B cell (primary cell): ENCODE measurements around the gene ACER1. TPM values are rescaled to one million over a fixed set of nuclear protein-coding genes. Genes with fewer than 3 reads are reported as not detected.

Experiments
- ATAC-seq: fragments of 200-7000 bp; cut with Tn5 transposase; one replicate; pipeline ENCODE4 v1.10.0; 2021; ENCODE audit warnings: low read depth, mild to moderate bottlenecking, moderate number of reproducible peaks, moderate library complexity
- CTCF ChIA-PET: fragments of 350-600 bp; sonication (Branson Sonifier 250); formaldehyde crosslinking; loops from one replicate; lab custom pipeline; 2021; ENCODE audit warnings: antibody characterized with exemption, inconsistent platforms; lab: Charles Lee
- POLR2A ChIA-PET: fragments of 350-600 bp; sonication (Branson Sonifier 250); formaldehyde crosslinking; loops from one replicate; lab custom pipeline; 2021; ENCODE audit warnings: antibody characterized with exemption; lab: Charles Lee
- DNase-seq: peaks from one replicate; pipeline ENCODE4 v3.0.0; 2013
- H2AFZ ChIP-seq: 2 replicates; pipeline ENCODE4 v1.6.1; 2012; ENCODE audit warnings: mild to moderate bottlenecking, low read depth, low read length; ENCODE audit not compliant: insufficient read depth, poor library complexity, severe bottlenecking
- H3K27ac ChIP-seq, 2 donors: 1 replicate in 1 of 2; 2 replicates in 1 of 2; pipeline ENCODE4 v1.5.1; 2012 to 2013; ENCODE audit warnings: low read length in 2 of 2, mild to moderate bottlenecking in 2 of 2, moderate library complexity in 1 of 2
- H3K27me3 ChIP-seq, 4 experiments: fragments of 200-600 bp in 1 of 4; sonication (generic) in 1 of 4; replicated peaks in 1 of 4; 1 replicate in 2 of 4; 2 replicates in 2 of 4; pipeline versions ENCODE4 v1.6.1 to v1.7.0; 2013 to 2016; ENCODE audit warnings: low read length in 3 of 4, mild to moderate bottlenecking in 2 of 4, mixed read lengths in 1 of 4, moderate library complexity in 1 of 4; ENCODE audit not compliant: insufficient read depth in 4 of 4, control insufficient read depth in 3 of 4; ENCODE audit errors: control extremely low read depth in 1 of 4
- H3K36me3 ChIP-seq, 2 experiments: replicated peaks in 1 of 2; 1 replicate in 1 of 2; 2 replicates in 1 of 2; pipeline versions ENCODE4 v1.6.1 to v1.7.1; 2013; ENCODE audit warnings: low read length in 1 of 2; ENCODE audit not compliant: insufficient read depth in 2 of 2, control insufficient read depth in 1 of 2; ENCODE audit errors: control extremely low read depth in 1 of 2, extremely low read depth in 1 of 2
- H3K4me1 ChIP-seq, 2 donors: fragments of 200-600 bp in 1 of 2; sonication (generic) in 1 of 2; 1 replicate in 1 of 2; 2 replicates in 1 of 2; pipeline versions ENCODE4 v1.5.1 to v1.6.1; 2013 to 2017; ENCODE audit warnings: low read length in 2 of 2; ENCODE audit not compliant: control insufficient read depth in 2 of 2, insufficient read depth in 2 of 2
- H3K4me2 ChIP-seq: replicated peaks from 2 replicates; pipeline ENCODE3; 2012; ENCODE audit warnings: mild to moderate bottlenecking, low read depth, low read length; ENCODE audit not compliant: poor library complexity, severe bottlenecking
- H3K4me3 ChIP-seq, 5 experiments: fragments of 200-600 bp in 1 of 5; sonication (generic) in 1 of 5; 1 replicate in 3 of 5; 2 replicates in 2 of 5; pipeline versions ENCODE4 v1.5.1 to v1.7.0; 2011 to 2016; ENCODE audit warnings: low read length in 4 of 5, mild to moderate bottlenecking in 4 of 5, low read depth in 2 of 5, control low read depth in 1 of 5, moderate library complexity in 1 of 5; ENCODE audit not compliant: insufficient read depth in 1 of 5; ENCODE audit errors: control extremely low read depth in 1 of 5, extremely low read depth in 1 of 5
- H3K79me2 ChIP-seq: fragments of 200-600 bp; sonication (generic); one replicate; pipeline ENCODE4 v1.6.0; 2016; ENCODE audit warnings: low read length; ENCODE audit not compliant: control insufficient read depth, insufficient read depth
- H3K9ac ChIP-seq: fragments of 200-600 bp; sonication (generic); 2 replicates; pipeline ENCODE4 v1.6.1; 2017; ENCODE audit warnings: mild to moderate bottlenecking, low read length, moderate library complexity
- H3K9me3 ChIP-seq, 3 donors: one replicate each; pipeline versions ENCODE4 v1.6.1 to v1.7.1; 2013; ENCODE audit warnings: low read length in 2 of 3; ENCODE audit not compliant: control insufficient read depth in 2 of 3, insufficient read depth in 1 of 3; ENCODE audit errors: control extremely low read depth in 1 of 3
- H4K20me1 ChIP-seq: 2 replicates; pipeline ENCODE4 v1.6.0; 2012; ENCODE audit warnings: mild to moderate bottlenecking, low read length; ENCODE audit not compliant: insufficient read depth, control insufficient read depth, poor library complexity, severe bottlenecking
- H3K27ac Mint-ChIP-seq: one replicate; pipeline ENCODE4 v1.8.0; 2021; ENCODE audit warnings: mixed read lengths
- H3K27me3 Mint-ChIP-seq: one replicate; pipeline ENCODE4 v1.8.0; 2021; ENCODE audit warnings: mixed read lengths
- H3K4me1 Mint-ChIP-seq: one replicate; pipeline ENCODE4 v1.8.0; 2021; ENCODE audit warnings: mixed read lengths
- H3K4me3 Mint-ChIP-seq: one replicate; pipeline ENCODE4 v1.8.0; 2021; ENCODE audit warnings: mixed read lengths
- H3K9me3 Mint-ChIP-seq: one replicate; pipeline ENCODE4 v1.8.0; 2022; ENCODE audit warnings: mixed read lengths; ENCODE audit not compliant: insufficient read depth
- CTCF ChIP-seq: fragments of 200-600 bp; IDR thresholded peaks from one replicate; pipeline ENCODE4 v1.8.0; 2022; ENCODE audit warnings: antibody characterized with exemption, mild to moderate bottlenecking
- EZH2 ChIP-seq: IDR thresholded peaks from 2 replicates; pipeline ENCODE4 v1.6.1; 2012; ENCODE audit warnings: borderline replicate concordance, low read depth, mild to moderate bottlenecking, moderate library complexity, low read length; ENCODE audit not compliant: insufficient read depth, poor library complexity, severe bottlenecking
- WGBS: methylation state at CpG from one replicate; pipeline ENCODE4 v1.1.5; 2013; ENCODE audit warnings: missing lambda C conversion rate; ENCODE audit not compliant: insufficient coverage; 5-methylcytosine and 5-hydroxymethylcytosine counted together
- intact Hi-C: fragments of 100-400 bp; cut with micrococcal nuclease; formaldehyde crosslinking; loops from one replicate; pipeline ENCODE4 v1.10.0; 2022
- polyA plus RNA-seq: library from polyadenylated mRNA; depleted of rRNA; stranded (reverse); fragments of >200 nt; gene quantifications from 2 replicates; pipeline ENCODE4 v1.2.3, GENCODE V29; 2012
- total RNA-seq, 2 donors: library from RNA; stranded (reverse); fragments of 120-200 nt in 1 of 2; gene quantifications; 1 replicate in 1 of 2; 2 replicates in 1 of 2; pipeline versions ENCODE4 v1.2.3 to v1.2.4, GENCODE V29; 2013 to 2022

The ACER1 gene
- total and polyA plus RNA-seq, 2 donors (not counting 1 experiment from before 2014, with no cell fraction given): not detected

- POLR2A ChIA-PET: no interaction called here
- intact Hi-C loops: no loop called here
- WGBS: no CpG with 5 or more reads among the region's 3 CpGs
- no peak overlapping the region for H3K4me3 Mint-ChIP-seq
- no peak overlapping the region for H3K4me3 ChIP-seq
- H3K4me2 ChIP-seq: no peak overlapping the region
- H3K27me3 Mint-ChIP-seq: peaks cover 26% of the 10 kb centered on the region
- H4K20me1 ChIP-seq: no peaks in the 10 kb centered on the region
- CTCF ChIA-PET: interaction anchor here (0.6 kb wide), 1 partner anchor 586 kb away, joined by 3 read pairs; no protein-coding TSS in a partner anchor
- ATAC-seq (no peak), DNase-seq (no peak)
- H3K4me1 ChIP-seq: no peaks in the 10 kb centered on the region
- H3K9ac ChIP-seq: no peak overlapping the region
- H3K27ac ChIP-seq: no peak overlapping the region
- no peaks in the 10 kb centered on the region for H3K36me3 ChIP-seq
- H3K9me3 ChIP-seq: peaks cover 0 to 3% (median 0%) of the 10 kb centered on the region in 3 donors
- no peak overlapping the region for H3K27ac Mint-ChIP-seq
- H3K9me3 Mint-ChIP-seq: no peaks in the 10 kb centered on the region
- no peak for TF ChIP-seq CTCF
- no peak for TF ChIP-seq EZH2
- H2AFZ ChIP-seq: no peak overlapping the region
- H3K79me2 ChIP-seq: no peaks in the 10 kb centered on the region
- peaks cover 0 to 2% (median 0%) of the 10 kb centered on the region in 4 experiments for H3K27me3 ChIP-seq
- no peaks in the 10 kb centered on the region for H3K4me1 Mint-ChIP-seq
Measured at GRCh38 chr19:6322284-6322683, 11.1 kb downstream of the ACER1 start.

- 56% methylated on average over 3 of the region's 4 CpGs for WGBS
- Histone ChIP-seq H2AFZ (no peak overlapping the region), H3K27ac (no peak overlapping the region), H3K27me3 (peaks cover 0 to 2% (median 0%) of the 10 kb centered on the region in 4 experiments), H3K36me3 (no peaks in the 10 kb centered on the region), H3K9ac (no peak overlapping the region), H3K4me2 (no peak overlapping the region), H3K79me2 (no peaks in the 10 kb centered on the region), H3K9me3 (no peaks in the 10 kb centered on the region), H3K4me1 (no peaks in the 10 kb centered on the region), H4K20me1 (no peaks in the 10 kb centered on the region), H3K4me3 (no peak overlapping the region)
- ATAC-seq: no peak
- TF ChIP-seq EZH2 (no peak), CTCF (no peak)
- H3K4me1 Mint-ChIP-seq: no peaks in the 10 kb centered on the region
- H3K27me3 Mint-ChIP-seq: peaks cover 15% of the 10 kb centered on the region
- DNase-seq: no peak
- no peak overlapping the region for H3K4me3 Mint-ChIP-seq
- intact Hi-C loops: no loop called here
- no peak overlapping the region for H3K27ac Mint-ChIP-seq
- no peaks in the 10 kb centered on the region for H3K9me3 Mint-ChIP-seq
- POLR2A ChIA-PET: no interaction called here
- CTCF ChIA-PET: interaction anchor here (0.7 kb wide), 1 partner anchor 11 kb away, joined by 3 read pairs; no protein-coding TSS in a partner anchor
Measured at GRCh38 chr19:6319376-6319775, 14.0 kb downstream of the ACER1 start.
